ENCODE data around the gene RNF223. TPM values are rescaled to one million over a fixed set of nuclear protein-coding genes. Genes with fewer than 3 reads are reported as not detected.

The RNF223 gene
- total RNA-seq, 2 donors from 2014 or later, result not detected

DNA sequence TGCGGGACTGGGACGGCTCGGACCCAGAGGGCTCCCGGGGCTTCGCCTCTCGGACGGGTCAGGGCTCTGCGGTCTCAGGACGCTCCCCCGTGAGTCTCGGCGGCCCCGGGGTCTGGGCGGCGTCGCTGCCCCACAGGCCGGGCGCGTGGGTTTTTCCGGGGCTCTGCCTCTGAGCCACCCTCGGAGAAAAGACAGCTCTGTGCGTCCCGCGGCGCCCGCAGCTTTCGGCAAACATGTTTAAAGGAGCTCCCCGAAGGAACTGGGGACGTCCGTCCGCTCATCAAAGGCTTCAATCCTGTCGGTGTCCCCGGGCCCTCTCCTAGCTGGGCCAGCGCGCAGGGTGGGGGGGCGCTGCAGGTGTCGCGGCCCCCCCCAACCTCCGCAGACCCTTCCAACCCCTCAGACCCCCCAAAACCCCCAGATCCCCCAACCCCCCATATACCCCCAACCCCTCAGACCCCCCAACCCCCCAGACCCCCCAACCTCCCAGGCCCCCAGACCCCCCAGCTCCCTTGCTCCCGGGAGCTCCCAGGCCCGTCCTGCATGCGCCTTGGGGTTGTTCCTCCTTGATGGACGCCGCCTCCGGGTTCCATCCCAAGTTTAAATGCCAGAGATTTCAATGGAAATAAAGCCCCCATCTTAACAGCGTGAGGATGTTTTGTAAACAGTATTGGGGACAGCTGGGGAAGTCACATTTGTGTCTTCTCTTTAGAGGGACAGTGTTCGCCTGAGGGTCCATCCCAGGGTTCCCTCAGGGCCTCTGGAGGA is 42.8 kb upstream of the RNF223 start:
- Histone ChIP-seq H3K4me1 (peaks cover 0 to 16% of the 10 kb centered on the region in 2 donors), H3K4me3 (peak overlapping the region; percentile 42 to 98), H3K36me3 (no peaks in the 10 kb centered on the region), H3K27ac (no peak overlapping the region), H3K9me3 (peaks cover 0 to 6% of the 10 kb centered on the region in 2 donors), H3K27me3 (no peaks in the 10 kb centered on the region)
- TF ChIP-seq, protein P1, sequence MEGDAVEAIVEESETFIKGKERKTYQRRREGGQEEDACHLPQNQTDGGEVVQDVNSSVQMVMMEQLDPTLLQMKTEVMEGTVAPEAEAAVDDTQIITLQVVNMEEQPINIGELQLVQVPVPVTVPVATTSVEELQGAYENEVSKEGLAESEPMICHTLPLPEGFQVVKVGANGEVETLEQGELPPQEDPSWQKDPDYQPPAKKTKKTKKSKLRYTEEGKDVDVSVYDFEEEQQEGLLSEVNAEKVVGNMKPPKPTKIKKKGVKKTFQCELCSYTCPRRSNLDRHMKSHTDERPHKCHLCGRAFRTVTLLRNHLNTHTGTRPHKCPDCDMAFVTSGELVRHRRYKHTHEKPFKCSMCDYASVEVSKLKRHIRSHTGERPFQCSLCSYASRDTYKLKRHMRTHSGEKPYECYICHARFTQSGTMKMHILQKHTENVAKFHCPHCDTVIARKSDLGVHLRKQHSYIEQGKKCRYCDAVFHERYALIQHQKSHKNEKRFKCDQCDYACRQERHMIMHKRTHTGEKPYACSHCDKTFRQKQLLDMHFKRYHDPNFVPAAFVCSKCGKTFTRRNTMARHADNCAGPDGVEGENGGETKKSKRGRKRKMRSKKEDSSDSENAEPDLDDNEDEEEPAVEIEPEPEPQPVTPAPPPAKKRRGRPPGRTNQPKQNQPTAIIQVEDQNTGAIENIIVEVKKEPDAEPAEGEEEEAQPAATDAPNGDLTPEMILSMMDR (IDR thresholded peaks at IDR 0.05), result no peak
- no peak for DNase-seq (ENCODE audit: low spot score)

- TF ChIP-seq, protein P1 (IDR thresholded peaks at IDR 0.05), result no peak
- Histone ChIP-seq H3K4me1 (peaks cover 0 to 14% of the 10 kb centered on the region in 2 donors), H3K27ac (peak within 1 kb of the TSS; percentile 75 to 81), H3K9me3 (peaks cover 0 to 6% of the 10 kb centered on the region in 2 donors), H3K36me3 (no peaks in the 10 kb centered on the region), H3K27me3 (no peaks in the 10 kb centered on the region), H3K4me3 (peak within 1 kb of the TSS; percentile 98)
- DNase-seq (ENCODE audit: low spot score), result peak; percentile 99
Observed at GRCh38 chr1:1115786-1116700, 41.9 kb upstream of the RNF223 start, which contains the start of gene C1orf159. C1orf159 (minus strand) TSS chr1:1116089; CDS start chr1:1091543, 24,546 bp downstream.

- Histone ChIP-seq H3K4me3 (peak overlapping the region; percentile 98), H3K36me3 (no peaks in the 10 kb centered on the region), H3K27ac (peak overlapping the region; percentile 75 to 81), H3K4me1 (peaks cover 0 to 14% of the 10 kb centered on the region in 2 donors), H3K9me3 (peaks cover 0 to 6% of the 10 kb centered on the region in 2 donors), H3K27me3 (no peaks in the 10 kb centered on the region)
- TF ChIP-seq, protein P1 (IDR thresholded peaks at IDR 0.05), result no peak
- DNase-seq (ENCODE audit: low spot score), result no peak
Observed at GRCh38 chr1:1115136-1115785, 41.2 kb upstream of the RNF223 start.

GRCh38 chr1:1114431-1114830 is 40.3 kb upstream of the RNF223 start:
- Histone ChIP-seq H3K27me3 (no peaks in the 10 kb centered on the region), H3K27ac (no peak overlapping the region), H3K4me1 (peaks cover 0 to 14% of the 10 kb centered on the region in 2 donors), H3K4me3 (no peak overlapping the region), H3K9me3 (peaks cover 0 to 6% of the 10 kb centered on the region in 2 donors), H3K36me3 (no peaks in the 10 kb centered on the region)
- no peak for DNase-seq (ENCODE audit: low spot score)
- TF ChIP-seq, protein P1 (IDR thresholded peaks at IDR 0.05), result no peak

- Histone ChIP-seq H3K4me1 (peaks cover 0 to 14% of the 10 kb centered on the region in 2 donors), H3K27me3 (no peaks in the 10 kb centered on the region), H3K27ac (no peak overlapping the region), H3K4me3 (no peak overlapping the region), H3K36me3 (no peaks in the 10 kb centered on the region), H3K9me3 (peaks cover 0 to 6% of the 10 kb centered on the region in 2 donors)
- TF ChIP-seq, protein P1 (IDR thresholded peaks at IDR 0.05), result no peak
- DNase-seq (ENCODE audit: low spot score), result no peak
Observed at GRCh38 chr1:1112237-1112985, 38.3 kb upstream of the RNF223 start.
